Measurements from ENCODE around the gene HBEGF.

Gene HBEGF

DNA sequence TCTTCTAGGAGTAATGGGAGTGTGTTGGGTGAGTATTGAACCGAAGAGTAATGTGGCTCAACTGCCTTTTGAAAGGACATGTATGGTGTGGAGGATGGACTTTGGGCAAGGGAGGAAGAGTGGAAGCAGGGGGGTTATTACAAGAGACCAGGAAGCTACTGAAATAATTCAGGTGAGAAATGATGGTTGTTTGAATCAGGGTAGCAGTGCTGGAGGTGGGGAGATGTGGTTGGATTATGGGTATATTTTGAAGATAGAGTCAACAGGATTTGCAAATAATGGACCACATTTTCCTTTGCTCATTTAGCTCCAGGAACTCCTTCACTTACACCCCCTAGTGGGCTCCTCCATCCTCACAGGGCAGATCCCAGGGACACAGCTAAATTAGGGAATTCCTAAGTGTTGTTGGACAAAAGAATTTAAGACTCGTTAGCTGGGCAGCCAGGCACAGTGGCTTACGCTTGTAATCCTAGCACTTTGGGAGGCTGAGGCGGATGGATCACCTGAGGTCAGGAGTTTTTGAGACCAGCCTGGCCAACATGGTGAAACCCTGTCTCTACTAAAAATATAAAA is 12.4 kb upstream of the HBEGF start:
- H3K4me2 ChIP-seq (ENCODE audit: low read depth, low read length): no peak overlapping the region
- H3K27ac ChIP-seq (ENCODE audit: low read length): no peak overlapping the region
- H4K20me1 ChIP-seq (ENCODE audit: insufficient read depth, low read length): no peaks in the 10 kb centered on the region
- no peak overlapping the region for H3K4me3 ChIP-seq (ENCODE audit: low read length)
- no peaks in the 10 kb centered on the region for H3K9me2 ChIP-seq (replicated peaks; ENCODE audit: insufficient read depth, low read length)
- H3K36me3 ChIP-seq (replicated peaks; ENCODE audit: insufficient read depth, low read length): no peaks in the 10 kb centered on the region
- no peaks in the 10 kb centered on the region for H3K9me3 ChIP-seq (replicated peaks; ENCODE audit: insufficient read depth, low read length)
- H3F3A ChIP-seq (ENCODE audit: insufficient read depth, low read length): no peaks in the 10 kb centered on the region
- no peaks in the 10 kb centered on the region for H3K27me3 ChIP-seq (replicated peaks; ENCODE audit: insufficient read depth, low read length)
- TF ChIP-seq EZH2phosphoT487 (IDR thresholded peaks at IDR 0.05; ENCODE audit: low read length): no peak
- TF ChIP-seq CTCF (IDR thresholded peaks at IDR 0.05; ENCODE audit: low read length): peak; percentile 14; the same call in 1 of the 2 replicates
- no peak for TF ChIP-seq EZH2 (optimal IDR thresholded peaks at IDR 0.05; ENCODE audit: low read depth, low read length)
- DNase-seq: no peak
- H2AFZ ChIP-seq (ENCODE audit: low read length): no peak overlapping the region
- H3K9ac ChIP-seq (ENCODE audit: low read length): no peak overlapping the region
- no peaks in the 10 kb centered on the region for H3K79me2 ChIP-seq (ENCODE audit: low read length)
- H3K4me1 ChIP-seq (ENCODE audit: low read length): peaks cover 13% of the 10 kb centered on the region

DNA sequence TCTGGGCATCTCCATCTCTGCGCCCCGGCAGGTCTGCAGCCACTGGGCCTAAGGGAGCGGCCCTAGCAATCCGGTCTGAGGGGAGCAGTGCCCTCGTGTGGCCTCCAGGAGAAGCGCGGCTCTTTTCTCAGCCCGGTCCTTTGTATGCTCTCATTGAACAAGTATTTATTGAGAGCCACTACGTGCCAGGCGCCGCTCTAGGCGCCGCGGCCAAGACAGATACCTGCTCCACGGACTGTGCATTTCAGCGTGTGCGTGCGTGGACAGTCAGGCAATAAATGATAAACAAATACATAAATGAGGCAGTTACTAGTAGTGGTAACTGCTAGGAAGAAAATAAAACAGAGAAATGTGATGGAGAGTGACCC is 11.3 kb upstream of the HBEGF start:
- Histone ChIP-seq H3F3A (ENCODE audit: insufficient read depth, low read length) (no peaks in the 10 kb centered on the region), H3K27me3 (replicated peaks; ENCODE audit: insufficient read depth, low read length) (no peaks in the 10 kb centered on the region), H3K9me2 (replicated peaks; ENCODE audit: insufficient read depth, low read length) (no peaks in the 10 kb centered on the region), H3K4me2 (ENCODE audit: low read depth, low read length) (peak overlapping the region; percentile 62), H2AFZ (ENCODE audit: low read length) (peak overlapping the region; percentile 55), H3K9me3 (replicated peaks; ENCODE audit: insufficient read depth, low read length) (no peaks in the 10 kb centered on the region), H3K79me2 (ENCODE audit: low read length) (no peaks in the 10 kb centered on the region), H3K27ac (ENCODE audit: low read length) (no peak overlapping the region), H3K4me1 (ENCODE audit: low read length) (peaks cover 9% of the 10 kb centered on the region), H4K20me1 (ENCODE audit: insufficient read depth, low read length) (no peaks in the 10 kb centered on the region), H3K36me3 (replicated peaks; ENCODE audit: insufficient read depth, low read length) (no peaks in the 10 kb centered on the region), H3K9ac (ENCODE audit: low read length) (no peak overlapping the region), H3K4me3 (ENCODE audit: low read length) (peak overlapping the region; percentile 16; the same call in 1 of the 2 replicates)
- DNase-seq: peak; percentile 84
- TF ChIP-seq CTCF (IDR thresholded peaks at IDR 0.05; ENCODE audit: low read length) (peak; percentile 94), EZH2 (optimal IDR thresholded peaks at IDR 0.05; ENCODE audit: low read depth, low read length) (no peak)

- Histone ChIP-seq H3K9me2 (replicated peaks; ENCODE audit: insufficient read depth, low read length) (no peaks in the 10 kb centered on the region), H4K20me1 (ENCODE audit: insufficient read depth, low read length) (no peaks in the 10 kb centered on the region), H3F3A (ENCODE audit: insufficient read depth, low read length) (no peaks in the 10 kb centered on the region), H3K4me1 (ENCODE audit: low read length) (peaks cover 9% of the 10 kb centered on the region), H3K4me3 (ENCODE audit: low read length) (0 out of 2 replicates have a peak overlapping the region, but pooled peaks have one; percentile 8), H3K27ac (ENCODE audit: low read length) (no peak overlapping the region), H3K79me2 (ENCODE audit: low read length) (no peaks in the 10 kb centered on the region), H3K27me3 (replicated peaks; ENCODE audit: insufficient read depth, low read length) (no peaks in the 10 kb centered on the region), H3K4me2 (ENCODE audit: low read depth, low read length) (peak overlapping the region; percentile 62), H3K9me3 (replicated peaks; ENCODE audit: insufficient read depth, low read length) (no peaks in the 10 kb centered on the region), H2AFZ (ENCODE audit: low read length) (peak overlapping the region; percentile 55), H3K9ac (ENCODE audit: low read length) (no peak overlapping the region), H3K36me3 (replicated peaks; ENCODE audit: insufficient read depth, low read length) (no peaks in the 10 kb centered on the region)
- TF ChIP-seq CTCF (IDR thresholded peaks at IDR 0.05; ENCODE audit: low read length) (no peak), EZH2phosphoT487 (IDR thresholded peaks at IDR 0.05; ENCODE audit: low read length) (no peak), EZH2 (optimal IDR thresholded peaks at IDR 0.05; ENCODE audit: low read depth, low read length) (no peak)
- peak; percentile 39 for DNase-seq
Observed at GRCh38 chr5:140356853-140357725, 10.7 kb upstream of the HBEGF start.

Measured in MM.1S (cell line).